A549 (cell line): Measurements from ENCODE around the gene TASOR2. TPM values are rescaled to one million over a fixed set of nuclear protein-coding genes. Genes with fewer than 3 reads are reported as not detected.

ENCODE experiments used
- ATAC-seq, 2 experiments: fragments of 200-7000 bp in 1 of 2; fragments of >200 bp in 1 of 2; cut with Nextera tagmentation in 1 of 2; cut with Tn5 transposase in 1 of 2; 3 replicates each; pipeline versions ENCODE4 v1.8.0 to v1.9.1; 2018 to 2020; ENCODE audit warnings: mild to moderate bottlenecking in 1 of 2, moderate library complexity in 1 of 2
- CTCF ChIA-PET: fragments of 300-600 bp; sonication (Branson Sonifier 250); formaldehyde crosslinking; extraction: SDS; loops from one replicate; lab custom pipeline; 2021; ENCODE audit warnings: antibody characterized with exemption, inconsistent platforms; lab: Yijun Ruan, JAX
- POLR2A ChIA-PET: fragments of 350-600 bp; formaldehyde crosslinking; extraction: SDS; loops from one replicate; lab custom pipeline; 2021; ENCODE audit warnings: antibody characterized with exemption, inconsistent platforms; lab: Yijun Ruan, JAX
- DNase-seq, 2 experiments: peaks; one replicate each; pipeline versions ENCODE4 v3.0.0 to v3.0.0-alpha.2; 2011 to 2016; ENCODE audit warnings: low read depth in 1 of 2, low spot score in 1 of 2
- FAIRE-seq: peaks from 2 replicates; lab custom pipeline; 2011; peaks lifted over from hg19 to GRCh38; lab: Jason Lieb, UNC
- H3K27ac ChIP-seq, 2 experiments: fragments of >200 bp; sonication (Bioruptor Twin); formaldehyde crosslinking; 3 replicates each; pipeline ENCODE4 v1.5.1; 2016 to 2017
- H3K4me1 ChIP-seq: fragments of >200 bp; sonication (Bioruptor Twin); formaldehyde crosslinking; 3 replicates; pipeline ENCODE4 v1.6.1; 2016
- H3K4me2 ChIP-seq: fragments of >200 bp; sonication (Bioruptor Twin); formaldehyde crosslinking; 3 replicates; pipeline ENCODE4 v1.6.1; 2016
- H3K4me3 ChIP-seq: fragments of >200 bp; sonication (Bioruptor Twin); formaldehyde crosslinking; 3 replicates; pipeline ENCODE4 v1.5.1; 2016
- H3K9me3 ChIP-seq: fragments of >200 bp; sonication (Bioruptor Twin); formaldehyde crosslinking; 3 replicates; pipeline ENCODE4 v1.6.1; 2016
- BCL3 ChIP-seq: fragments of >200 bp; sonication (Bioruptor Twin); formaldehyde crosslinking; IDR thresholded peaks from 3 replicates; pipeline ENCODE4 v1.6.1; 2016
- BHLHE40 ChIP-seq: IDR thresholded peaks from 2 replicates; pipeline ENCODE4 v1.6.1; 2012; ENCODE audit warnings: low read depth, low read length, inconsistent platforms
- CBX8 ChIP-seq: fragments of 200-600 bp; sonication (generic); IDR thresholded peaks from 2 replicates; pipeline ENCODE4 v1.6.1; 2016
- CEBPB ChIP-seq, 2 experiments: fragments of >200 bp in 1 of 2; sonication (Bioruptor Twin) in 1 of 2; formaldehyde crosslinking in 1 of 2; IDR thresholded peaks; 2 replicates each; pipeline ENCODE4 v1.6.1; 2012 to 2016
- CHD4 ChIP-seq: fragments of 200-600 bp; sonication (generic); IDR thresholded peaks from 2 replicates; pipeline ENCODE4 v1.6.1; 2016; ENCODE audit warnings: antibody characterized with exemption, mild to moderate bottlenecking, borderline replicate concordance
- CTCF ChIP-seq: fragments of >200 bp; sonication (Bioruptor Twin); formaldehyde crosslinking; IDR thresholded peaks from 3 replicates; pipeline ENCODE4 v1.5.1; 2016
- ESRRA ChIP-seq: fragments of 150-350 bp; IDR thresholded peaks from 2 replicates; pipeline ENCODE4 v1.6.1; 2014; ENCODE audit warnings: mild to moderate bottlenecking, low read length, borderline replicate concordance
- FOSL2 ChIP-seq, 2 experiments: fragments of 450-650 bp in 1 of 2; fragments of >200 bp in 1 of 2; sonication (Bioruptor Twin) in 1 of 2; formaldehyde crosslinking; IDR thresholded peaks; 2 replicates each; pipeline versions ENCODE4 v1.5.0 to v1.6.1; 2016 to 2020; ENCODE audit warnings: mild to moderate bottlenecking in 1 of 2, moderate library complexity in 1 of 2
- HDAC2 ChIP-seq: fragments of 200-600 bp; sonication (generic); IDR thresholded peaks from 2 replicates; pipeline ENCODE4 v1.6.1; 2016
- HOXA7 ChIP-seq: fragments of 250-450 bp; sonication (Bioruptor Pico); IDR thresholded peaks from 2 replicates; pipeline ENCODE4 v1.5.0; 2020; ENCODE audit warnings: mild to moderate bottlenecking, moderate library complexity
- HOXB13 ChIP-seq: fragments of 250-450 bp; sonication (Bioruptor Pico); IDR thresholded peaks from 2 replicates; pipeline ENCODE4 v1.5.0; 2020; ENCODE audit warnings: low read depth, mild to moderate bottlenecking, moderate library complexity
- MAZ ChIP-seq: fragments of 150-350 bp; IDR thresholded peaks from 2 replicates; pipeline ENCODE4 v1.6.1; 2014; ENCODE audit warnings: antibody characterized with exemption, low read depth, low read length, borderline replicate concordance
- NR3C1 ChIP-seq: fragments of >200 bp; sonication (Bioruptor Twin); formaldehyde crosslinking; IDR thresholded peaks from 3 replicates; pipeline ENCODE4 v1.6.1; 2017
- PHF8 ChIP-seq: fragments of 200-600 bp; sonication (generic); IDR thresholded peaks from 2 replicates; pipeline ENCODE4 v1.6.1; 2016; ENCODE audit warnings: low read depth, mild to moderate bottlenecking, antibody characterized with exemption, moderate library complexity, borderline replicate concordance
- POLR2A ChIP-seq: IDR thresholded peaks from 2 replicates; pipeline ENCODE4 v1.6.1; 2012; ENCODE audit warnings: mild to moderate bottlenecking, low read length
- POLR2AphosphoS2 ChIP-seq: conservative IDR thresholded peaks from 2 replicates; pipeline ENCODE4 v1.6.1; 2012; ENCODE audit warnings: low read length, improper control_type of control experiment, inconsistent platforms
- RCOR1 ChIP-seq: fragments of 150-350 bp; IDR thresholded peaks from 2 replicates; pipeline ENCODE4 v1.6.1; 2014; ENCODE audit warnings: antibody characterized with exemption, low read length, low read depth
- RFX5 ChIP-seq: fragments of 450-650 bp; IDR thresholded peaks from 2 replicates; pipeline ENCODE4 v1.7.1; 2014; ENCODE audit warnings: antibody characterized with exemption, mild to moderate bottlenecking, moderate library complexity
- TFCP2L1 ChIP-seq: fragments of 250-450 bp; sonication (Bioruptor Pico); IDR thresholded peaks from 2 replicates; pipeline ENCODE4 v1.5.0; 2021; ENCODE audit warnings: mild to moderate bottlenecking
- ZC3H11A ChIP-seq: fragments of 450-650 bp; IDR thresholded peaks from 2 replicates; pipeline ENCODE4 v1.6.1; 2014; ENCODE audit warnings: antibody characterized with exemption, mild to moderate bottlenecking
- ZSCAN20 ChIP-seq: fragments of 250-450 bp; sonication (Bioruptor Pico); IDR thresholded peaks from 2 replicates; pipeline ENCODE4 v1.8.0; 2022; ENCODE audit warnings: mild to moderate bottlenecking, moderate library complexity
- whole genome bisulfite sequencing: methylation state at CpG from one replicate; pipeline ENCODE4 v1.1.6; 2017; ENCODE audit errors: missing lambda C conversion rate; 5-methylcytosine and 5-hydroxymethylcytosine counted together
- polyA plus RNA-seq, 4 experiments: library from polyadenylated mRNA; depleted of rRNA in 3 of 4; stranded (reverse); fragments of >200 nt; fragmentation: RNase III in 1 of 4; extraction: RNeasy Plus Mini Kit Qiagen cat#74134 plus additional on column Dnase treatment in 1 of 4; gene quantifications; 2 replicates in 3 of 4; 3 replicates in 1 of 4; pipeline ENCODE4 v1.2.3, GENCODE V29; 2011 to 2017
- TF ChIP-seq, protein P1 (sequence below): fragments of 450-650 bp; IDR thresholded peaks from 2 replicates; pipeline ENCODE4 v1.6.1; 2014; ENCODE audit warnings: antibody characterized with exemption

Gene TASOR2
- polyA plus RNA-seq, 2 of the 4 experiments (the other 2 are of a cell fraction), result 27.0 to 96.7 TPM

DNA sequence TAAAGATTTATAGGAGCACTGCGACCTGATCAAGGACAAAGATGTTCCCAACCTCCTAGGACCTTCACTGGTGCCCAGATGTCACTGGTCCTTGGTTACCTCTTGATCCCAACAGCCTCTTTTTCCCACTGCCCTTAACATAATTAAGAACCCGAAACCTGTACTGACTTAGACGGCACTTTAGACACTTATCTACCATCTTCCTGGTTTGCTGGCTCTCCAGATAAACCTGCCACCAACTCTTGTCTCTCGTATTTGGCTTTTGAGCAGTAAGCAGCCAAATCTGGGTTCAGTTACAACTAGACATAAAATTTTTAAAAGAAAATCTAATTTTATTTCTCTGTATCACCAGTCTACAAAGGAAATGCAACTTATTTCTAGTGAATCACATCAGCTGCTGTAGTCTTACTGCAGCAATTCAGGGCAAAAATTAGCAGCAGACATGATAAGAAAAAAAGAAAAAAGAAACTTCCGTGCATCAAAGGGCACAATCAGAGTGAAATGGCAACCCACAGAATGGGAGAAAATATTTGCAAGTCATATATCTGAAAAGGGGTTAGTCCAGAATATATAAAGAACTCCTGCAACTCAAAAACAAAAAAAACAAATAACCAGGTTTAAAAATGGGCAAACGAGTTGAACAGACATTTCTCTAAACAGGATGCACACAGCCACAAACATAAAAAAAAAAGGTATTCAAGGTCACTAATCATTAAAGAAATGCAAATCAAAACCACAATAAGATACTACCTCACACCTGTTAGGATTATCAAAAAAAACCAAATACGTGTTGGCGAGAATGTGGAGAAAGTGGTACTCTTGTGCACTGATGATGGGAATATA lies 27.7 kb upstream of the TASOR2 start (continued):
- TF ChIP-seq MAZ (no peak), CEBPB (IDR thresholded peaks at IDR 0.05) (no peak), ZC3H11A (no peak), BCL3 (no peak), PHF8 (no peak), HOXB13 (CRISPR knock-in tag) (no peak)

DNA sequence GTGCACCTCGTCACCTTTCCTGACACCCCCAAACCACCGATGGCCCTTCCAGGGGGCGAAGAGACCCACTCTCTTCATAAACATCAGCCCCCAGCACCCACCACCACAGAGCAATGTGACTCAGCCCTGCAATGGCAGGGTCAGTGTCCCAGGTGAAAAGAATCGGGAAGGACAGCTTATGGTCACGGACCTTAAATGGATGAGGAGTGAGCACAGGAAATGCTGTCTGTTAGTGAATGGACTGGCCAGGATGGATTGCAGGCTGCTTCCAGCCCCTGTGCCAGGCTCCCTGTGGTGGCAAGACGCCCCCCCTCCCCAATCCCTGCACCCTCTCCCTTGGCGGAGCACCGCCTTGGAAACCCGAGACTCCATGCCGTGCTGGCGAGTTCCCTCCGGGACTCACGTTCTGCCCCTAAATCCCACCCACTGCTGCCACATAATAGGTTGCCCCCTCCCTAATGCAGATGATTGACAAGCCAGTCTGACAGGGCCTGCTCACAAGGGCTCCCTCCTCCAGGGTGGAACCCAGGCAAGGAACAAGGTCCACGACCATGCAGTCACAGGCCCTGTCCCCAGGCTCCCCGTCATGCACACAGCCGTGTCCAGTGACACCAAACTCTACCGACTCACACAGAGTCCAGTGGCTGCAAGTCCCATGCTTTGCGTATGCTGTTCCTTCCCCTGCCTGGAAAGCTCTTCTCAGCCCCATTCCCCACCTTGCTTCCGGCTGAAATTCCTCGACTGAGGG lies 25.6 kb upstream of the TASOR2 start:
- Histone ChIP-seq H3K4me1 (peaks cover 13% of the 10 kb centered on the region), H3K4me2 (peak overlapping the region; percentile 27; the same call in 1 of the 3 replicates), H3K4me3 (no peak overlapping the region), H3K27ac (peak overlapping the region in 1 of 2 experiments; percentile 49; a peak in 2 of 6 replicates), H3K9me3 (no peaks in the 10 kb centered on the region)
- DNase-seq (no peak), FAIRE-seq (no peak), ATAC-seq (no peak; a peak in 1 of 6 replicates)
- no peak for TF ChIP-seq CHD4
- no peak for TF ChIP-seq HOXA7
- TF ChIP-seq NR3C1, result no peak
- no peak for TF ChIP-seq ZSCAN20 (CRISPR knock-in tag)
- TF ChIP-seq CTCF, result no peak
- ChIA-PET CTCF (interaction anchor here (1.0 to 1.9 kb wide), 5 partner anchors 12 to 225 kb away, joined by 3 to 5 read pairs (median 3); no protein-coding TSS in a partner anchor), POLR2A (no interaction called here)
- 88% methylated on average over 20 of the region's 20 CpGs for WGBS

GRCh38 chr10:5659702-5660528 lies 24.7 kb upstream of the TASOR2 start:
- H3K27ac ChIP-seq, result peak overlapping the region in 1 of 2 experiments; percentile 49; a peak in 3 of 6 replicates
- WGBS, result 59% methylated on average over 16 of the region's 16 CpGs
- peak; percentile 68 to 77 for ATAC-seq
- ChIA-PET POLR2A (no interaction called here), CTCF (interaction anchor here (1.3 to 1.9 kb wide), 3 partner anchors 14 to 226 kb away, joined by 3 to 5 read pairs (median 4); no protein-coding TSS in a partner anchor)
- H3K4me2 ChIP-seq, result peak overlapping the region; percentile 27; the same call in 2 of the 3 replicates
- H3K9me3 ChIP-seq, result no peaks in the 10 kb centered on the region
- H3K4me1 ChIP-seq, result peaks cover 13% of the 10 kb centered on the region
- no peak for FAIRE-seq
- DNase-seq, result peak; percentile 43 to 55
- no peak overlapping the region for H3K4me3 ChIP-seq
- TF ChIP-seq BHLHE40 (no peak), CTCF (no peak), HDAC2 (no peak), POLR2A (no peak), PHF8 (no peak), TFCP2L1 (CRISPR knock-in tag) (no peak), FOSL2 (IDR thresholded peaks at IDR 0.05) (0 out of 2 replicates have a peak, but pooled peaks have one; percentile 29), FOSL2 (CRISPR knock-in tag; IDR thresholded peaks at IDR 0.05) (peak; percentile 62), NR3C1 (no peak), HOXB13 (CRISPR knock-in tag) (no peak), CEBPB (IDR thresholded peaks at IDR 0.05) (peak in 1 of 2 experiments; percentile 65; a peak in 2 of 4 replicates), HOXA7 (no peak), ESRRA (no peak), POLR2AphosphoS2 (no peak), RFX5 (no peak), RCOR1 (no peak), CBX8 (no peak)
- TF ChIP-seq, protein P1, sequence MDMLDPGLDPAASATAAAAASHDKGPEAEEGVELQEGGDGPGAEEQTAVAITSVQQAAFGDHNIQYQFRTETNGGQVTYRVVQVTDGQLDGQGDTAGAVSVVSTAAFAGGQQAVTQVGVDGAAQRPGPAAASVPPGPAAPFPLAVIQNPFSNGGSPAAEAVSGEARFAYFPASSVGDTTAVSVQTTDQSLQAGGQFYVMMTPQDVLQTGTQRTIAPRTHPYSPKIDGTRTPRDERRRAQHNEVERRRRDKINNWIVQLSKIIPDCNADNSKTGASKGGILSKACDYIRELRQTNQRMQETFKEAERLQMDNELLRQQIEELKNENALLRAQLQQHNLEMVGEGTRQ, result no peak
